Activated CD8-positive, alpha-beta memory T cell treated with anti-CD3 and anti-CD28 coated beads, Interleukin-2, amount 50 U/mL, for 1 hour (primary cell): ENCODE measurements around the gene ROR2.
"Not testable (repeated sequence)": the region's sequence is repeated elsewhere in the genome, so short reads cannot be mapped to it uniquely, and the experiment has no call there.

Experiments
- DNase-seq: peaks from one replicate; pipeline ENCODE4 v3.0.0-alpha.2; 2020; ENCODE audit errors: extremely low read depth

The ROR2 gene

DNA sequence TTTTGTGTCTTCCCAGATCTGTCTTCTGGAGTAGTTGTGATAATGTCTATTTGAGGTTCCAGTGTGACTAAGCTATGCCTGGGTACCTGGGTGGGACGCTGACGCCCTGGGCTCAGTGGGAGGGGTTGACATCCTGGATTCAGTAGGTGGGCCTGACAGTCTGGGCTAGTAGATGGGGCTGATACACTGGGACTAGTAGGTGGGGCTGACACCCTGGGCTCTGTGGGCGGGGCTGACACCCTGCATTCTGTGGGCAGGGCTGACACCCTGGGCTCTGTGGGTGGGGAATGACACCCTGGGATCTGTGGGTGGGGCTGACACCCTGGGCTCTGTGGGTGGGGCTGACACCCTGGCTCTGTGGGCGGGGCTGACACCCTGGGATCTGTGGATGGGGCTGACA, 153.5 kb downstream of the ROR2 start:
- not testable (repeated sequence) for DNase-seq

DNA sequence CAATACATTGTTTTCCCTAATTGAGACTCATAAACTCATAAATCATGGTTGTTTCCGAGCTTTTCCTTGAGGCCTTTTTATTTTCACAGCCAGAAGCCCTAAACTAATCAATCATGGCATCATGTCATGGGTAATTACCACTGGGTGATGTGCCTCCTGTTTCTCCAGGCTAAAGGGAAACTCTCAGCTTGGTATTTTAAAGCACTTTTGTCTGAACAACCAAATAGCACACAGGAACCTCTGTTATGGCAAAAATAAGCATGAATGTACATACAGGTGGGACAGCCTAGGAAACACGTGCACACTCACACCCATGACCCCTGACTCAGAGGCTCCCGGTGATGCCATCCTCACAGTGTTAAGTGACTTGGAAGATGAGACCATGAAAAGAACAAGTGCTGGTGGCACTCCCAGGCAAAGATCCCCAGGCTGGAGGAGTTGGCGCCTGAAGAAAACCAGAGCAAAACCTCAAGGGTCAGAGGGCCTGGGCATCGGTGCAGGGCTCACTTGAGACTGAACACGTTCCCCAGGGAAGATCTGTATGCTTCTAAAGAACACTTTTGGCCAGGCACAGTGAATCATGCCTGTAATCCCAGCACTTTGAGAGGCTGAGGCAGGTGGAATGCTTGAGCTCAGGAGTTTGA, 154.3 kb downstream of the ROR2 start:
- no peak for DNase-seq

DNA sequence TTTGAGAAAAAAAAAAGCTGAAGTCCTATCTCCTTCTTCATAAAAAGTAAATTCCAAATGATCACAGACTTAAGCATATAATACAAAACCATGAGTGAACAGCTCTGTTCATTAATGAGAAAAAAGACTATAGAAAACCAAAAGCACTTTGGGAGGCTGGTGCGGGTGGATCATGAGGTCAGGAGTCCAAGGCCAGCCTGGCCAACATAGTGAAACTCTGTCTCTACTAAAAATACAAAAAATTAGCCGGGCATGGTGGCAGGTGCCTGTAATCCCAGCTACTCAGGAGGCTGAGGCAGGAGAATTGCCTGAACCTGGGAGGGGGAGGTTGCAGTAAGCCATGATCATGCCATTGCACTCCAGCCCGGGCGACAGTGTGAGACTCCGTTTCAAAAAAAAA, 156.7 kb downstream of the ROR2 start:
- DNase-seq = not testable (repeated sequence)

DNA sequence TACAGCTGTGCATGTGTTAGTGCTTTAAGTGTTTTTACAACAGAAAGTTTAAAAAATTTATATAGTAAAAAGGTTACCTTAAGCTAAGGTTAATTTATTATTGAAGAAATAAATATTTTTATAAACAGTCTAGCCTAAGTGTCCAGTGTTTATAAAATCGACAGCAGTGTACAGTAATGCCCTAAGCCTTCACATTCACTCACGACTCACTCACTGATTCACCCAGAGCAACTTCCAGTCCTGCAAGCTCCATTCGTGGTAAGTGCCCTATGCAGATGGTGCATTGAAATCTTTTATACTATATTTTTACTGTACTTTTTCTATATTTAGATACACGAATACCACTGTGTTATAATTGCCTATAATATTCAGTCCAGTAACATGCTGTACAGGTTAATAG, 159.1 kb downstream of the ROR2 start:
- no peak for DNase-seq

DNA sequence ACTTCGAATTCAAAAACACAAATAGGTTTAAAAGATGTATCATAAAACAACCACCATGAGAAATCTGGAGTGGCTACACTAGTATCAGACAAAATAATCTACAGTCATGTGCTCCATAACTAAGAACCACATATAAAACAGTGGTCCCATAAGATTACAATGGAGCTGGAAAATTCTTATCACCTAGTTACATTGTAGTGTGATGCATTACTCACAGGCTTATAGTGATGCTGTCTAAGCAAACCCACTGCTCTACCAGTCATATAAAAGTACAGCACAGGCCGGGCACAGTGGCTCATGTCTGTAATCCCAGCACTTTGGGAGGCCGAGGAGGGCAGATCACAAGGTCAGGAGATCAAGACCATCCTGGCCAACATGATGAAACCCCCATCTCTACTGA, 160.1 kb downstream of the ROR2 start:
- no peak for DNase-seq

DNA sequence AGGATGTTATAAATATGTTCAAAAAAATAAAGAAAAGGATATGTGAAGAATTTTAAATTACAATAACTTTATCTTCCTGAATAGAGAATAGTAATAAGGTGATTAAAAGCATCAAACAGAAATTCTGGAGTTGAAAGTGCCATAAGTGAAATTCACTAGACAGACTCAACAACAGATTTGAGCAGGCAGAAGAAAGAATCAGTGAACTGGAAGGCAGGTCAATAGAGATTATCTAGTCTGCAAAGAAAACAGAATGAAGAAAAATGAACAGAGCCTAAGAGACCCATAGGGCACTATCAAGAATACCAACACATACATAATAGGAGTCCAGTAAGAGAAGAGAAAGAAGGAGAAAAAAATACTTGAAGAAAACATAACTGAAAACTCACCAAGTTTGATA, 162.1 kb downstream of the ROR2 start:
- DNase-seq = no peak

DNA sequence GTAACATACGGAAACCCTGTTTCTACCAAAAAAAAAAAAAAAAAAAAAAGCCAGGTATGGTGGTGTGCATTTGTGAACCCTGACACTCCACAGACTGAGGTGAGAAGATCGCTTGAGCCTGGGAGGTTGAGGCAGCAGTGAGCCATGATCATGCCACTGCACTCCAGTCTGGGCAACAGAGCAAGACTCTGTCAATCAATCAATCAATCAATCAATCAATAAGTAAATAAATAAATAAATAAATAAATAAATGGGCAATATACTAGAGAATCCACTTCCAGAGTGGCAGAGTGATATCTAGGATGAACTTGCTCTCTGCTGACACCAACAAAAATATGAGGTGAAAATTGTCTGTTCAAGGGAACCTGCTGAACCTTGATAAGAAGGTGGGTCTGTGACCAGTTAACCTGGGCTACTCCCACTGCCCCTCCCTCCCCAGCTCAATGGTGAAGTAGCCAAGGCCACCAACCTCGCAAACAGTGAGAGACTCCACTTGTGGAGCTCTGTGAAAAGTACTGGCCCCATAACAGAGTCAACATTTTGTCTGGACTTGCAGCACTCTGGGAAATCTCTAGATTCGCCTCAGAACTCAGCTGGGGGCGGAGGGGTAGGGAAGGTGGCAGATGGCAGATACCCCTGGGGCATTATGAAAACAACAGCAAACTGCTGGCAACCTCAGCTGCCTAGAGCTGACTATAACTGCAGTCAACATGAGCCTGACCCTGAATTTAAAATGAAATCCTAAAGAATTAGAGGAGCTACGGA, 163.7 kb downstream of the ROR2 start:
- DNase-seq = no peak

DNA sequence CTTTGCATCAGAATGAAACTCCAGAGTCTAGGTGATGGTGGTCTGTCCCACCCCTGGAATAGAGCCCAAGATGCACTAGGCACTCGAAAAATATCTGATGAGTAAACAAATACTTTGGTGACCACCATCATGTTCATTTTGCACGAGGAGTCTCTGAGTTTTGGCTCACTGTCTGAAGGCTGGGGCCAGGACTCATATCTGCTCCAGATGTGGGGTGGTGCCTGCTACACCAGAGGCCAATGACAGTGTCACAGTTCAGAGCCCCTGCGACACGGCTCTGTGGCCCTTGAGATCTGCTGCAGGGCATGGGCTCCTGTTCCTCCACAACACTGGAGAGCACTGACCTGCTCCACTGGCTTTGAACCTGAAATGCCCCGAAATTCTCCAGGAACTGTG, 164.6 kb downstream of the ROR2 start:
- DNase-seq = no peak

DNA sequence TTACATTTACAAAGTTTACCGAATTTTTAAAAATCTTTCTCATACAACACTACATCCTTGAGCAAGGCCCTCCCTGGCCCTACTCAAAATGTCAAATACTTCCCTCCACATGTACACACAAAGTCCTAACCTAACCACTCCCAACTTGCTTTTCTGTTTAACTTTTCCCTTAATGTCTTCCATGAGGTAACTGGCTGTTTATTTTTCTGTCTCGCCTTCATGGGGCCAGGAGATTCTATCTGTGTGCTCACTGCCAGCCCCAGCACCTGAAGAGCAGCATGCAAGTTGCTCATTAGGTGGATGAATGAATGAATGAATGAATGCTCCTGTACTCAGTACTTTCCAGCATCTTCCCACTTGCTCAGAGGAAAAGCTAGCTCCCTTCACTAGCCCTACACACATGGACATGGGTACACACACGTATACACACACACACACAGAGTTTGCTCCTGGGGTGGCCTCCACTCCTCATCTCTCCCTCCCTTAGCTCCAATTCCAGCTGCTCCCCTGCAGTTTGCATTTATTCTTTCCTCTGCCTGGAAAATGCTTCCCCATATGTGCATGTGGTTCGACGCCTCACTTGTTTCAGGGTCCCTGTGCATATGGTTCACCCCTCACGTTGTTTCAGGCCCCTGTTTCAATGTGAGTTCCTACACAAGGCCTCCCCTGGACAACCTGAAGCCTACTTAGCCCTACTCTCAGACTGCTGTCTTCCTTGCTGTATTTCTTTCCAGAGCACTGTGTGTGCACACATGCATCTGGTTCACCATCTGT, 165.2 kb downstream of the ROR2 start:
- no peak for DNase-seq

DNA sequence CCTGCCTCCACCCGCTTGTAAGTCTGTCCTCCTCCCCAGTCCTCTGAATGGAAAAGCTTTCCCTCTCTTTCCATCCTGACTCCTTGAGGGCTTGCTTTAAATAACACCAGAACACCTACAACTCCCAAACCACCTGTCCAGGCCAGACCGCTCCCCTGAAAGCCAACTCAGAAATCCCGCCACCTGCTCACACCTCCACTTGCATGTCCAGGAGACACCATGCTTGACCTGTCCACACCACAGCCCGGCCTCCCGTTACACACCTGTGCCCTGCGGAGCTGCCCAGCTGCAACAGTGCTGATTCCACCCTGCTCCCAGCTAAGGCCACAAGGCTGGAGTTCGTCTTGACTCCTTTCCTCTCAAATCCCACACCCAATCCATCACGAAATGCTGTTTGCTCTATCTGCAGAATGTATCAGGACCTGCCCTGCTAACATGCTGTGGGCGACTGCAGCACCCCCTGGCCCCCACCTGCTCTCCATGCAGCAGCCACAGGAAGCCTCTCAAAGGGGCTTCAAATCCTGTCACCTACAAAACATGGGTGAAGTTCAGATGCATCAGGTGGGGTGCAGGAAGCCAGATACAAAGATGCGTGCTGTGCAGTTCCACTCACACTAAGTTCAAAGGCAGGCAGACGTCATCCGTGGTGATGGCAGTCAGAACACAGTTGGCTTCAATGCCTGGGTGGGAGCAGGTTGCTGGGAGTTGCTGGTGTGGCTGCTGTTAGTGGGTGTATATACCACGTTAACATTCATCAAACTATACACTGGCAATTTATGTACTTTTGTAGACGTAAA, 166.0 kb downstream of the ROR2 start:
- no peak for DNase-seq

DNA sequence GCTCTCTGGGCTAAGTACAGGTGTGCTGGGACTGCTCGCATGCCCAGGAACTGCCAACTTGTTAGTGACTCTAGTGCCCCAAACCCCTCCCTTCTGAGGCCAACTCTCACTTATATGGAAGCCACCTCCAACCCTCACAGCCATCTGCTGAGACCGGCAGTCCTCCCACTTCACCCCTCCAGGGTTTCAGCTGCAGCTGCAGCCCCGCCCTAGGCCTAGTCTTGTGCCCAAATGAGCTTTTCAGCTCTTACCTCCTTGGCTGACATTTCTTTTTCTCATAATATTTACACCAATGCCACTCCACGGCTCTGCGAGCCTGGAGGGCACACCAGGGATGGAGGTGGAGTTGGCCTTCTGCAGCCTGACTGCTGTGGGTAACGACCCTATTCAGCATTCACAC, 166.6 kb downstream of the ROR2 start:
- no peak for DNase-seq

DNA sequence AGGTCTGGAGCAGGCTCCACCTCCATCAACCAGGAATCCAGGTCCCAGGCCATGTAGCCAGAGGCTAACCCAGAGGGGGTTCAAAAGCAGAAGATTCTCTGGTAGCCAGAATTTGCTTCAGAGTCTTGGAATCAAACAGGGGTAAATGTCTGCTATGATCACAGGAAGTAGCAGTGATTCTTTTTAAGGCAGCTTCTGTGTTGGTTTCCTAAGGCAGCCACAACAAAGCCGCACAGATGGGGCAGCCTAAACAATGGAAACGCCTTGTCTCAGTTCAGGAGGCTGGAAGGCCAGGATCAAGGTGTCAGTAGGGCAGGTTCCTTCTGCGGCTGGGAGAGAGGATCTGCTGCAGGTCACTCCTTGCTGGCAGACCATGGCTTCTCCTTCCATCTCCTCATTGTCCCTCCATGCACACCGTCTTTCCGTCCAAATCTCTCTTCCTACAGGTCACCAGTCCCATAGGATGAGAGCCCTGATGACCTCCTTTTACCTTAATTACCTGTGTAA, 167.3 kb downstream of the ROR2 start:
- no peak for DNase-seq

DNA sequence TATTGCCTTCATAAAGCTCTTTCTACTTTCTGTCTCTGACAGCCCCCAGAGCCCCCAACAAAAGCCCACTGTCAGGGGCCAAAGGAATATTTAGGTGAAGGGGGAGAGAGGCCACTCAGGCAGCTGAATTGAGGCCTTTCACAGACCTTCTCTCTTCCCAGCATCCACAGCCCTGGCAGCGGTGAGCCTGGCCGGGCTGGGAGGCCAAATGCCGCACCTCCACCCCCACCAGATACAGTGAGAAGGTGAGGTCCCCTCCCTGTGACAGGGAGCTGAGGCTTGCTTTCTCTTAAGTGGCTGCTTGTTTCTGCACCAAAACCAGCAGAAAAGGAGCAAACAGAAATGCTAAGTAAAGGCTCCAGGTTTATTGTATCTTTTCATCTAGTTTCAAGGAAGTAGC, 168.1 kb downstream of the ROR2 start:
- DNase-seq = no peak

DNA sequence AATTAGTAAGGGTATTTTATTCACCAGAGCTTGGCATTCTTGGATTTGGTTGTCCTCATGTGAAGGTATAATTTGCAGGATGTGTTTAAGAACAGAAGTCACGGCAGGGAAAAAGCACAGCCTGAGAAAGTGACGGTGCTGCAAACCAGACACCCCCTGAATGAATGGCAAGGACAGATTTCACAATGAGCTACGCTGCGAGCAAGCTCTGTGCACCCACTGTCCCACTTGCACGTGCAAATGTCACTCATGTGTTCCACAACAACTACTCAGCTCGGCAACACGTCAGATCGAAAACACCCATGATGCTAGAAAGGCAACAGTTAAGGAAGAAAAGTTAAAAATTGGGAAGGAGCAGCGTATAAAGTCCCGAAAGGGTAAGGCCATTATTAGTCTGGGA, 168.9 kb downstream of the ROR2 start:
- no peak for DNase-seq

DNA sequence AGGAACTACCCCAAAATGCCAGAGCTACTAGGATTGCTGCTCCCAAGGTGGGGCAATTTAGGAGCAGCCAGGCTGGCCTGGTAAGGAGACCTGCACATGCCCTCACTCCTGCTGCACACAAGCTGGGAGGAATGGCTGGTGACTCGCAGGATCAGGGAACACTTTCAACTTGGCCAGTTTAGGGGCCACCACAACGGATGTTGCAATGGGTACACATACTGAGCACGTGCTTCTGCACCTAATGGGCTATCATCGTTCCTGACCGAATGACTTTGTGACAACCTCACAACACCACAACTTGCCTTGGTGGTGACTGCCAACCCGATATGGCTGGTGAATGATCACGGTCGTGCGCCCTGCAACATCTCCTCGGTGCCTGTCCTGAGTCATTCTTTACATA, 172.0 kb downstream of the ROR2 start:
- no peak for DNase-seq

DNA sequence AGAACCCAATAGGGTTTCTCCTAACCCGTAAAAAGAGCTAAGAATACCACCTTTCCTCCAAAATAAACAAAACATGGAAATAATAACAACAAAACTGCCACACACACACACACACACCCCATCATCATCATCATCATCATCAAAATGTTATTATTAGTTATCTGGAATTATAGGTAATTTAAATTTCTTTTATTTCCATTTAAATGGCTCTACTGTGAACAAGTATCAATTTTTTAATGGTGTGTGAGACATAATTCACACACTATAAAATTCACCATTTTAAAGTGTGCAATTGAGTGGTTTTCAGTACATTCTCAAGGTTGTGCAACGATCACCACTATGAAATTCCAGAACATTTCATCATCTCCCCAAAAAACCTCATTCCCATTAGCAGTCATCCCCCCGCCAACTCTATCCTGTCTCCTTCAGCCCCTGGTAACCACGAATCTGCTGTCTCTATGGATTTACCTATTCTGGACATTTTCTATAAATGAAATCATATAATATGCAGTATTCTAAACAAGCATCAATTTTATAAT, 172.7 kb downstream of the ROR2 start:
- no peak for DNase-seq

DNA sequence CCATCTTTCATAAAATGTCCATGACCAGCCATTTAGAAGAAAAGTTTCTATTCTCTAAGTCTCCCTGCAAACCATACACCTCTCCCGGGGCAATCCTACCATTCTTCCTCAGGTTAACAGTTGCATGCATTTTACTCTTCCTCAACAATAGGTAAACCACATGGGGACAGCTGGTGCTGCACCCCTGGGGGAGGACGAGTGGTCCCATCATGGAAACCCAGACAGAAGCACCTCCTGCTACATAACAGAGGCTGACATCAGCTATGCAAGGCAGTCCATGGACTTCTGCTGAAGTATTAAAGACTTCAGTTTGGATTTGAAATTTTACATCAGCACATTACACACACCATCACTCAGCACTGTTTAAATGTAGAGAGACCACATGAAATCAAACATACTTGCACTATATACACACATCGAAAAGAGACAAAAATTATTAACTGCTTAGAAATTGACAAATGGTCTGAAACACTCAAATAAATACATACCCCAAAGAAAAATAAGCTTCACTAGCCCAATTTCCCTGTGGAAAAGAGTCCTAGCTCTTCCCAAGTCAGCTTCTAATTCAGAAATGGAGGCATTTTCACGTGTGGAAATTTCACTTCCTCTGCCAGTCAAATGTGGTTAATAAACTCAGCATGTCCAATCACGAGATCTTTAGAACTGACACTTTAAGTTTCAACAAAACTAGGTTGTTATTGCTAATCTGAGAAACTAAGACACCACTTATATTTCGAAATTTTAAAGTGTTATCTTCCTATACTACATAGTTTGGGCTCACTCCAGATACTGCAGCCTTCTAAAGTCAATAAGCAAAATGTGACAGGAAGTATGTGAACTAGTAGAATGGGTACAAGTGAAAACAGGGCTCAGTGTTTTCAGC, 173.4 kb downstream of the ROR2 start:
- no peak for DNase-seq

DNA sequence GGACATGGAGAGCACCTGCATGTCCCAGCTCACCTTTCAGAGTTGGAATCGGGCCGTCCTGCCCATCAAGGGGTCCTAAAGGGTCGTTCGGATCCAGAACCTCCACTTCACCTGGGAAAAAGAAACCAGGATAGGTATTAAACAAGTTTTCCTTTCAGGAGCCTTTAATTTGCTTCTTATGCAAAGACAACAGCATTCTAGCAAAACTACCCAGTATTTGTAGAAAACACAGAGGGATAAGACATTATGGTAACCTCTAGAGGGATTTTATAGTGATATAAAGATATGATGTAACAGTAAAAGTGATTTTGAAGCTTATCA, 174.4 kb downstream of the ROR2 start:
- no peak for DNase-seq

DNA sequence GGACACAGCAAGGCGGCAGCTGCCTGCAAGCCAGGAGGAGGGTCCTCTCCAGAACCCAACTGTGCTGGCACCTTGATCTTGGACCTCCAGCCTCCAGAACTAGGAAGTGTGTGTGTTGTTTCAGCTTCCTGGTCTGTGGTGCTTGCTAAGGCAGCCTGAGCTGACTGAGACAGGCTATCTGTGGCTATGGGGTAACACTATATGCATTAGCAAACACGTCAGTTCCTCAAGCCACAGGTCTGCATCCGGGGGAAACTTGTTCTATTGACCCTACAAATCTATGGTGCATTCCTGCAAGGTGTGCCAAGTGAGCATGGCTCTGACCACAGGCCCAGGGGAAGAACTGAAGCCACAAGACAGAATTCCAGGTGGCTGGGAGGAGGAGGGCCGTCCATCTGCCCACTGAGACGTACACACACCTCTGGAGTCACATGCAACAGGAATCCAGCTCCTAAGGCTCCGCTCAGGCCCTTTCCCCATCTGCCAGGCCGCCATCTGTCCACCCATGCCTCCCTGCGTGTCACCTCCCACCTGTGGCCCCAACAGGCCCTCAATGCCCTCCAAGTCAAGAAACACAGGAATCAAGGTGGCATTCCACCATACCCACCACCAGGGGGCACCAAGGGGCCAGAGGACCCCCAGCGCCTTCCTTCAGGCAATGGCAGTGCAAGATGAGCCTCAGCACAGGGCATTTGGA, 174.9 kb downstream of the ROR2 start:
- no peak for DNase-seq

DNA sequence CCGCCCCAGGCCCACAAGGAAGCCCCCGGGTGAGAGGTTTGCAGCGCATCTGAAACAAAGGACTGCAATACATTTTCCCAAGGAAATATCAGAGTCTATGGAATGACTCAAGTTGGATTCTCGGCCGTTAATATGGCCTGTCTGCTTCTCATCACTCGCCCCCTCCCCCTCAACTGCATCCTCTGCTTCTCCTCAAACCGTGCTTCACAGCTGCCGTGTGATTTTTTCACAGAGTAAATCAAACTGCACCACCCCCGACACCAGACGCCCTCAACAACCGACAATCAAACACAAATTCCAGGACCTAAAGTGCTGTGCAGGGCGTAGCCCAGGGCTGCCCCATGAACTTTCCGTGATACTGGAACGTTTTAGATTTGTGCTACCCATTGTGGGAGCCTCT, 176.9 kb downstream of the ROR2 start:
- DNase-seq = no peak
